GM12878 (cell line): Measurements from ENCODE around the gene RENBP. TPM values are rescaled to one million over a fixed set of nuclear protein-coding genes. Genes with fewer than 3 reads are reported as not detected.

Source experiments
- ATAC-seq: fragments of 200-7000 bp; cut with Tn5 transposase; 3 replicates; pipeline ENCODE4 v1.9.1; 2020; ENCODE audit warnings: mild to moderate bottlenecking, moderate library complexity
- BruUV-seq: library from RNA; stranded (reverse); fragments of 400-500 nt; replicated peaks from 2 replicates; lab custom pipeline; 2021; lab: Mats Ljungman, UMichigan
- CTCF ChIA-PET: fragments of 300-600 bp; sonication (Branson Sonifier 250); formaldehyde crosslinking; extraction: SDS; loops from one replicate; lab custom pipeline; 2021; ENCODE audit warnings: inconsistent platforms; lab: Yijun Ruan, JAX
- POLR2A ChIA-PET: fragments of 350-600 bp; formaldehyde crosslinking; extraction: SDS; loops from one replicate; lab custom pipeline; 2021; ENCODE audit warnings: inconsistent platforms; lab: Charles Lee
- RAD21 ChIA-PET: fragments of 300-600 bp; sonication (Branson Sonifier 250); formaldehyde crosslinking; loops from one replicate; lab custom pipeline; 2023; ENCODE audit warnings: antibody characterized with exemption; ENCODE audit not compliant: unreplicated experiment; lab: Charles Lee
- SMC1A ChIA-PET: fragments of 300-600 bp; sonication (Branson Sonifier 250); formaldehyde crosslinking; loops from one replicate; lab custom pipeline; 2023; ENCODE audit not compliant: unreplicated experiment, uncharacterized antibody; lab: Charles Lee
- DNase-seq: peaks from one replicate; pipeline ENCODE4 v3.0.0-alpha.2; 2011; ENCODE audit warnings: low read depth, low spot score
- FAIRE-seq: peaks from 3 replicates; lab custom pipeline; 2011; peaks lifted over from hg19 to GRCh38; lab: Jason Lieb, UNC
- H2AFZ ChIP-seq: 2 replicates; pipeline ENCODE4 v1.6.0; 2011; ENCODE audit warnings: low read depth, low read length, control low read depth; ENCODE audit not compliant: control insufficient read depth
- H3K27ac ChIP-seq: 2 replicates; pipeline ENCODE4 v1.5.1; 2011; ENCODE audit warnings: control low read depth; ENCODE audit not compliant: control insufficient read depth, insufficient read depth
- H3K27me3 ChIP-seq, 2 experiments: replicated peaks in 1 of 2; 2 replicates each; pipeline versions ENCODE4 v1.6.0 to v1.6.1; 2011; ENCODE audit warnings: low read length in 1 of 2; ENCODE audit not compliant: control insufficient read depth in 2 of 2, insufficient read depth in 2 of 2
- H3K36me3 ChIP-seq, 2 experiments: 2 replicates each; pipeline ENCODE4 v1.5.1; 2011; ENCODE audit warnings: low read length in 1 of 2; ENCODE audit not compliant: control insufficient read depth in 2 of 2, insufficient read depth in 2 of 2
- H3K4me1 ChIP-seq: 2 replicates; pipeline ENCODE4 v1.6.1; 2011; ENCODE audit warnings: mild to moderate bottlenecking, low read length, moderate library complexity, mixed read lengths; ENCODE audit not compliant: control insufficient read depth, insufficient read depth
- H3K4me2 ChIP-seq: 2 replicates; pipeline ENCODE4 v1.6.0; 2011; ENCODE audit warnings: control low read depth; ENCODE audit not compliant: control insufficient read depth, insufficient read depth
- H3K4me3 ChIP-seq: fragments of 200-600 bp; sonication (generic); 2 replicates; pipeline ENCODE4 v1.5.1; 2016
- H3K79me2 ChIP-seq: 2 replicates; pipeline ENCODE4 v1.6.0; 2011; ENCODE audit warnings: low read length; ENCODE audit not compliant: control insufficient read depth, insufficient read depth
- H3K9ac ChIP-seq: 2 replicates; pipeline ENCODE4 v1.8.0; 2011; ENCODE audit warnings: low read length, control low read depth, mixed read lengths; ENCODE audit not compliant: control insufficient read depth, insufficient read depth
- H3K9me3 ChIP-seq: replicated peaks from 3 replicates; pipeline ENCODE4 v1.5.1; 2011; ENCODE audit warnings: mild to moderate bottlenecking, low read length; ENCODE audit not compliant: control insufficient read depth, insufficient read depth
- H4K20me1 ChIP-seq: 2 replicates; pipeline ENCODE4 v1.6.0; 2011; ENCODE audit not compliant: control insufficient read depth, insufficient read depth
- IKZF1 ChIP-seq: fragments of 450-650 bp; conservative IDR thresholded peaks from 2 replicates; pipeline ENCODE4 v1.6.1; 2017; ENCODE audit warnings: antibody characterized with exemption, mild to moderate bottlenecking
- LARP7 ChIP-seq: fragments of 450-650 bp; IDR thresholded peaks from 2 replicates; pipeline ENCODE4 v1.6.1; 2017; ENCODE audit warnings: mild to moderate bottlenecking
- MXI1 ChIP-seq: fragments of 150-350 bp; IDR thresholded peaks from 2 replicates; pipeline ENCODE4 v1.6.1; 2011; ENCODE audit warnings: low read depth, mild to moderate bottlenecking, inconsistent platforms, low read length, improper control_type of control experiment
- POLR2AphosphoS5 ChIP-seq: IDR thresholded peaks from 2 replicates; pipeline ENCODE4 v1.6.1; 2011; ENCODE audit warnings: mild to moderate bottlenecking, low read length, inconsistent platforms
- RAD21 ChIP-seq: IDR thresholded peaks from 2 replicates; pipeline ENCODE4 v1.6.1; 2011; ENCODE audit warnings: mild to moderate bottlenecking, low read depth, low read length, moderate library complexity; ENCODE audit not compliant: insufficient read depth
- RELA ChIP-seq: fragments of 450-650 bp; IDR thresholded peaks from 2 replicates; pipeline ENCODE4 v1.8.0; 2014; ENCODE audit warnings: borderline replicate concordance; ENCODE audit not compliant: partially characterized antibody
- SMC3 ChIP-seq: IDR thresholded peaks from 2 replicates; pipeline ENCODE4 v1.6.1; 2011; ENCODE audit warnings: low read length, improper control_type of control experiment, borderline replicate concordance
- TCF7 ChIP-seq: IDR thresholded peaks from 2 replicates; pipeline ENCODE4 v1.6.1; 2014; ENCODE audit warnings: antibody characterized with exemption, borderline replicate concordance
- WGBS: methylation state at CpG from one replicate; pipeline ENCODE4 v1.1.6; 2016; ENCODE audit warnings: low lambda C conversion rate; ENCODE audit not compliant: insufficient replicate concordance, insufficient coverage; ENCODE audit errors: missing lambda C conversion rate; 5-methylcytosine and 5-hydroxymethylcytosine counted together
- in situ Hi-C: fragments of 300-500 bp; cut with MboI; formaldehyde crosslinking; loops from 9 replicates; pipeline ENCODE4 v1.14.3; 2018; ENCODE audit warnings: mixed read lengths
- intact Hi-C: fragments of 100-400 bp; cut with micrococcal nuclease; formaldehyde crosslinking; loops from one replicate; pipeline ENCODE4 v1.14.2; 2022; ENCODE audit not compliant: unreplicated experiment
- polyA plus RNA-seq, 11 experiments: library from polyadenylated mRNA; depleted of rRNA in 4 of 11; unstranded in 6 of 11; stranded (reverse) in 5 of 11; fragments of >200 nt; fragmentation: Nextera tagmentation in 4 of 11; fragmentation: Illumina TruSeq in 1 of 11; extraction: Ambion mirVana in 4 of 11; extraction: Trizol in 1 of 11; gene quantifications; 1 replicate in 1 of 11; 2 replicates in 10 of 11; pipeline versions ENCODE4 v1.2.1 to v1.2.3, GENCODE V29; 2011 to 2016; ENCODE audit warnings: inconsistent platforms in 2 of 11, missing spikeins in 2 of 11, low read depth in 1 of 11
- total RNA-seq, 4 experiments: library from RNA; depleted of rRNA in 3 of 4; stranded (reverse); fragments of >200 nt in 3 of 4; fragmentation: Illumina TruSeq in 1 of 4; extraction: Trizol in 1 of 4; gene quantifications; 2 replicates each; pipeline versions ENCODE4 v1.2.1 to v1.2.3, GENCODE V29; 2013 to 2021
- TF ChIP-seq, protein P1 (sequence below), 3 experiments: IDR thresholded peaks in 2 of 3; conservative IDR thresholded peaks in 1 of 3; 2 replicates each; pipeline ENCODE4 v1.5.1; 2011; ENCODE audit warnings: low read depth in 3 of 3, low read length in 3 of 3, mild to moderate bottlenecking in 3 of 3, control low read depth in 2 of 3, moderate library complexity in 2 of 3, inconsistent platforms in 1 of 3, mixed read lengths in 1 of 3; ENCODE audit not compliant: control insufficient read depth in 2 of 3, insufficient read depth in 1 of 3; ENCODE audit errors: extremely low read depth in 1 of 3
- TF ChIP-seq, protein P2 (sequence below): IDR thresholded peaks from 2 replicates; pipeline ENCODE4 v1.6.1; 2011; ENCODE audit warnings: low read depth, mild to moderate bottlenecking, low read length, moderate library complexity, borderline replicate concordance; ENCODE audit errors: extremely low read depth
- TF ChIP-seq, protein P3 (sequence below): fragments of 450-650 bp; IDR thresholded peaks from 2 replicates; pipeline ENCODE4 v1.6.1; 2018; ENCODE audit warnings: mild to moderate bottlenecking, low read depth, moderate library complexity; ENCODE audit not compliant: partially characterized antibody
- TF ChIP-seq, protein P4 (sequence below): IDR thresholded peaks from 2 replicates; pipeline ENCODE4 v1.6.1; 2012; ENCODE audit warnings: low read depth, low read length, improper control_type of control experiment
- TF ChIP-seq, protein P5 (sequence below): IDR thresholded peaks from 2 replicates; pipeline ENCODE4 v1.6.1; 2012; ENCODE audit warnings: mild to moderate bottlenecking, low read depth, low read length

Gene RENBP
- total and polyA plus RNA-seq, 10 of the 15 experiments (the other 5 are each of a cell fraction or from before 2014, with no cell fraction given) = 0.36 to 4.9 (median 1.8) TPM; not detected in 3

DNA sequence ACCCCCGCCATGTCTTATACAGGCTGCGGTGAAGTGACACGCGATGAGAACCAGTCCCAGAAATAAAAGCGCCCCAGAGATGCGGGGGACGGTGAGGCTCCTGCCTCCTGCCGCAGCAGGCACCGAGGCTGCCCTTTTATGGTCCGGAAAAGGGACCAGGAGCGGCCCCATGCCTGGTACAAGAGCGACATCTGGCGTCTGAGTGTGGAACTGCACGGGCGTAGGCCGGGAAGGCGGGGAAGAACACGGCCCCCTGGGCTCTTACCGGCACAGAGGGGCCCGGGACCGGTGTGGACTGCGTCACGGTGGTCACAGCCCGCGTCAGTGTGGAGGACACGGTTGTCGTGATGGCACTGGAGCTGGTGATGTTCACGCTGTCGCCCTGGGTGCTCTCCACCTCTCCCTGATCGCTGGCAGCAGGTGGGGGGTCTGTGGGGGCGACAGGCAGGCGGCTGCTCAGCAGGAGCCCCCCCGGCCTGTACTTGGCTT is 8.9 kb upstream of the RENBP start:
- DNase-seq = no peak
- H3K36me3 ChIP-seq = peaks cover 11 to 70% of the 10 kb centered on the region in 2 experiments
- H3K9me3 ChIP-seq = no peaks in the 10 kb centered on the region
- FAIRE-seq = peak; percentile 54
- ChIA-PET RAD21 (interaction anchor here (0.6 kb wide), 1 partner anchor 35 kb away, joined by 4 read pairs; no protein-coding TSS in a partner anchor), CTCF (interaction anchor here (0.8 to 1.8 kb wide), 3 partner anchors 14 to 30 kb away, joined by 4 to 5 read pairs (median 4); partner anchors contain the start of gene ARHGAP4), SMC1A (no interaction called here), POLR2A (no interaction called here)
- H3K4me2 ChIP-seq = no peak overlapping the region
- no TSS peak for BruUV-seq
- H3K79me2 ChIP-seq = no peaks in the 10 kb centered on the region; the same call in 1 of the 2 replicates
- intact Hi-C loops = loop anchor here (1.0 to 5.0 kb wide), 2 partner anchors 189 to 396 kb away; partner anchors contain the start of gene PLXNB3
- 23% methylated on average over 32 of the region's 33 CpGs for WGBS
- H4K20me1 ChIP-seq = no peaks in the 10 kb centered on the region
- no peaks in the 10 kb centered on the region for H3K4me1 ChIP-seq
- peak overlapping the region; percentile 37 for H3K27ac ChIP-seq
- no peak overlapping the region for H2AFZ ChIP-seq
- peak; percentile 85 for ATAC-seq
- no peak overlapping the region for H3K4me3 ChIP-seq
- in situ Hi-C loops = no loop called here
- H3K9ac ChIP-seq = no peak overlapping the region
- H3K27me3 ChIP-seq = no peaks in the 10 kb centered on the region
- TF ChIP-seq TCF7 (no peak), RELA (peak; percentile 39), LARP7 (no peak), RAD21 (peak; percentile 87), MXI1 (no peak), IKZF1 (0 out of 2 replicates have a peak, but pooled peaks have one; percentile 12), SMC3 (peak; percentile 89), POLR2AphosphoS5 (0 out of 2 replicates have a peak, but pooled peaks have one; percentile 36)
- TF ChIP-seq, protein P1, sequence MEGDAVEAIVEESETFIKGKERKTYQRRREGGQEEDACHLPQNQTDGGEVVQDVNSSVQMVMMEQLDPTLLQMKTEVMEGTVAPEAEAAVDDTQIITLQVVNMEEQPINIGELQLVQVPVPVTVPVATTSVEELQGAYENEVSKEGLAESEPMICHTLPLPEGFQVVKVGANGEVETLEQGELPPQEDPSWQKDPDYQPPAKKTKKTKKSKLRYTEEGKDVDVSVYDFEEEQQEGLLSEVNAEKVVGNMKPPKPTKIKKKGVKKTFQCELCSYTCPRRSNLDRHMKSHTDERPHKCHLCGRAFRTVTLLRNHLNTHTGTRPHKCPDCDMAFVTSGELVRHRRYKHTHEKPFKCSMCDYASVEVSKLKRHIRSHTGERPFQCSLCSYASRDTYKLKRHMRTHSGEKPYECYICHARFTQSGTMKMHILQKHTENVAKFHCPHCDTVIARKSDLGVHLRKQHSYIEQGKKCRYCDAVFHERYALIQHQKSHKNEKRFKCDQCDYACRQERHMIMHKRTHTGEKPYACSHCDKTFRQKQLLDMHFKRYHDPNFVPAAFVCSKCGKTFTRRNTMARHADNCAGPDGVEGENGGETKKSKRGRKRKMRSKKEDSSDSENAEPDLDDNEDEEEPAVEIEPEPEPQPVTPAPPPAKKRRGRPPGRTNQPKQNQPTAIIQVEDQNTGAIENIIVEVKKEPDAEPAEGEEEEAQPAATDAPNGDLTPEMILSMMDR (IDR thresholded peaks at IDR 0.05 in 2 of 3, conservative IDR thresholded peaks at IDR 0.05 in 1 of 3; ENCODE audit: control insufficient read depth in 2 of 3, extremely low read depth in 1 of 3, insufficient read depth in 1 of 3, low read depth in 3 of 3, low read length in 3 of 3) = peak; percentile 92 to 100 (median 95); a peak in 5 of 6 replicates
- TF ChIP-seq, protein P2, sequence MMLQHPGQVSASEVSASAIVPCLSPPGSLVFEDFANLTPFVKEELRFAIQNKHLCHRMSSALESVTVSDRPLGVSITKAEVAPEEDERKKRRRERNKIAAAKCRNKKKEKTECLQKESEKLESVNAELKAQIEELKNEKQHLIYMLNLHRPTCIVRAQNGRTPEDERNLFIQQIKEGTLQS = no peak
- TF ChIP-seq, protein P3, sequence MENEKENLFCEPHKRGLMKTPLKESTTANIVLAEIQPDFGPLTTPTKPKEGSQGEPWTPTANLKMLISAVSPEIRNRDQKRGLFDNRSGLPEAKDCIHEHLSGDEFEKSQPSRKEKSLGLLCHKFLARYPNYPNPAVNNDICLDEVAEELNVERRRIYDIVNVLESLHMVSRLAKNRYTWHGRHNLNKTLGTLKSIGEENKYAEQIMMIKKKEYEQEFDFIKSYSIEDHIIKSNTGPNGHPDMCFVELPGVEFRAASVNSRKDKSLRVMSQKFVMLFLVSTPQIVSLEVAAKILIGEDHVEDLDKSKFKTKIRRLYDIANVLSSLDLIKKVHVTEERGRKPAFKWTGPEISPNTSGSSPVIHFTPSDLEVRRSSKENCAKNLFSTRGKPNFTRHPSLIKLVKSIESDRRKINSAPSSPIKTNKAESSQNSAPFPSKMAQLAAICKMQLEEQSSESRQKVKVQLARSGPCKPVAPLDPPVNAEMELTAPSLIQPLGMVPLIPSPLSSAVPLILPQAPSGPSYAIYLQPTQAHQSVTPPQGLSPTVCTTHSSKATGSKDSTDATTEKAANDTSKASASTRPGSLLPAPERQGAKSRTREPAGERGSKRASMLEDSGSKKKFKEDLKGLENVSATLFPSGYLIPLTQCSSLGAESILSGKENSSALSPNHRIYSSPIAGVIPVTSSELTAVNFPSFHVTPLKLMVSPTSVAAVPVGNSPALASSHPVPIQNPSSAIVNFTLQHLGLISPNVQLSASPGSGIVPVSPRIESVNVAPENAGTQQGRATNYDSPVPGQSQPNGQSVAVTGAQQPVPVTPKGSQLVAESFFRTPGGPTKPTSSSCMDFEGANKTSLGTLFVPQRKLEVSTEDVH = no peak
- TF ChIP-seq, protein P4, sequence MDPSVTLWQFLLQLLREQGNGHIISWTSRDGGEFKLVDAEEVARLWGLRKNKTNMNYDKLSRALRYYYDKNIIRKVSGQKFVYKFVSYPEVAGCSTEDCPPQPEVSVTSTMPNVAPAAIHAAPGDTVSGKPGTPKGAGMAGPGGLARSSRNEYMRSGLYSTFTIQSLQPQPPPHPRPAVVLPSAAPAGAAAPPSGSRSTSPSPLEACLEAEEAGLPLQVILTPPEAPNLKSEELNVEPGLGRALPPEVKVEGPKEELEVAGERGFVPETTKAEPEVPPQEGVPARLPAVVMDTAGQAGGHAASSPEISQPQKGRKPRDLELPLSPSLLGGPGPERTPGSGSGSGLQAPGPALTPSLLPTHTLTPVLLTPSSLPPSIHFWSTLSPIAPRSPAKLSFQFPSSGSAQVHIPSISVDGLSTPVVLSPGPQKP = peak; percentile 65; the same call in 1 of the 2 replicates
- TF ChIP-seq, protein P5, sequence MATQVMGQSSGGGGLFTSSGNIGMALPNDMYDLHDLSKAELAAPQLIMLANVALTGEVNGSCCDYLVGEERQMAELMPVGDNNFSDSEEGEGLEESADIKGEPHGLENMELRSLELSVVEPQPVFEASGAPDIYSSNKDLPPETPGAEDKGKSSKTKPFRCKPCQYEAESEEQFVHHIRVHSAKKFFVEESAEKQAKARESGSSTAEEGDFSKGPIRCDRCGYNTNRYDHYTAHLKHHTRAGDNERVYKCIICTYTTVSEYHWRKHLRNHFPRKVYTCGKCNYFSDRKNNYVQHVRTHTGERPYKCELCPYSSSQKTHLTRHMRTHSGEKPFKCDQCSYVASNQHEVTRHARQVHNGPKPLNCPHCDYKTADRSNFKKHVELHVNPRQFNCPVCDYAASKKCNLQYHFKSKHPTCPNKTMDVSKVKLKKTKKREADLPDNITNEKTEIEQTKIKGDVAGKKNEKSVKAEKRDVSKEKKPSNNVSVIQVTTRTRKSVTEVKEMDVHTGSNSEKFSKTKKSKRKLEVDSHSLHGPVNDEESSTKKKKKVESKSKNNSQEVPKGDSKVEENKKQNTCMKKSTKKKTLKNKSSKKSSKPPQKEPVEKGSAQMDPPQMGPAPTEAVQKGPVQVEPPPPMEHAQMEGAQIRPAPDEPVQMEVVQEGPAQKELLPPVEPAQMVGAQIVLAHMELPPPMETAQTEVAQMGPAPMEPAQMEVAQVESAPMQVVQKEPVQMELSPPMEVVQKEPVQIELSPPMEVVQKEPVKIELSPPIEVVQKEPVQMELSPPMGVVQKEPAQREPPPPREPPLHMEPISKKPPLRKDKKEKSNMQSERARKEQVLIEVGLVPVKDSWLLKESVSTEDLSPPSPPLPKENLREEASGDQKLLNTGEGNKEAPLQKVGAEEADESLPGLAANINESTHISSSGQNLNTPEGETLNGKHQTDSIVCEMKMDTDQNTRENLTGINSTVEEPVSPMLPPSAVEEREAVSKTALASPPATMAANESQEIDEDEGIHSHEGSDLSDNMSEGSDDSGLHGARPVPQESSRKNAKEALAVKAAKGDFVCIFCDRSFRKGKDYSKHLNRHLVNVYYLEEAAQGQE = no peak
